ENCODE measurements around the gene IL17C.

Gene IL17C

GRCh38 chr16:88676502-88677242, 38.3 kb downstream of the IL17C start:
- H3K4me3 ChIP-seq = no peak overlapping the region
- DNase-seq (ENCODE audit: low spot score in 2 of 2) = no peak
- no peaks in the 10 kb centered on the region for H3K9me3 ChIP-seq
- H3K4me1 ChIP-seq = no peaks in the 10 kb centered on the region
- H3K27me3 ChIP-seq (ENCODE audit: low read depth) = no peaks in the 10 kb centered on the region
- no peaks in the 10 kb centered on the region for H3K36me3 ChIP-seq (replicated peaks)
- in situ Hi-C loops (cut with MboI; ENCODE audit: low sequenced_read_pairs) = no loop called here

- H3K27me3 ChIP-seq (ENCODE audit: low read depth) = no peaks in the 10 kb centered on the region
- H3K36me3 ChIP-seq (replicated peaks) = no peaks in the 10 kb centered on the region
- no peaks in the 10 kb centered on the region for H3K9me3 ChIP-seq
- no peak for DNase-seq (ENCODE audit: low spot score in 2 of 2)
- in situ Hi-C loops (cut with MboI; ENCODE audit: low sequenced_read_pairs) = no loop called here
- H3K4me3 ChIP-seq = no peak overlapping the region
- H3K4me1 ChIP-seq = no peaks in the 10 kb centered on the region
Measured at GRCh38 chr16:88677721-88678120, 39.3 kb downstream of the IL17C start.

GRCh38 chr16:88678224-88678979, 40.0 kb downstream of the IL17C start:
- Histone ChIP-seq H3K27me3 (ENCODE audit: low read depth) (no peaks in the 10 kb centered on the region), H3K36me3 (replicated peaks) (no peaks in the 10 kb centered on the region), H3K4me1 (no peaks in the 10 kb centered on the region), H3K9me3 (no peaks in the 10 kb centered on the region), H3K4me3 (no peak overlapping the region)
- in situ Hi-C loops (cut with MboI; ENCODE audit: low sequenced_read_pairs) = no loop called here
- DNase-seq (ENCODE audit: low spot score in 2 of 2) = no peak

- Histone ChIP-seq H3K36me3 (replicated peaks) (no peaks in the 10 kb centered on the region), H3K27me3 (ENCODE audit: low read depth) (peaks cover 7% of the 10 kb centered on the region), H3K9me3 (no peaks in the 10 kb centered on the region), H3K4me1 (0 out of 2 replicates have a peak, but pooled peaks cover 4% of the 10 kb centered on the region), H3K4me3 (no peak overlapping the region)
- DNase-seq (ENCODE audit: low spot score in 2 of 2) = no peak
- in situ Hi-C loops (cut with MboI; ENCODE audit: low sequenced_read_pairs) = no loop called here
Measured at GRCh38 chr16:88680554-88681083, 42.2 kb downstream of the IL17C start.

- 0 out of 2 replicates have a peak, but pooled peaks cover 5% of the 10 kb centered on the region for H3K4me1 ChIP-seq
- peaks cover 8% of the 10 kb centered on the region for H3K27me3 ChIP-seq (ENCODE audit: low read depth)
- H3K4me3 ChIP-seq = no peak overlapping the region
- no peaks in the 10 kb centered on the region for H3K36me3 ChIP-seq (replicated peaks)
- H3K9me3 ChIP-seq = no peaks in the 10 kb centered on the region
- peak in 1 of 2 experiments; percentile 50 for DNase-seq (ENCODE audit: low spot score in 2 of 2)
- in situ Hi-C loops (cut with MboI; ENCODE audit: low sequenced_read_pairs) = no loop called here
Measured at GRCh38 chr16:88681084-88681680, 42.8 kb downstream of the IL17C start.

- H3K27me3 ChIP-seq (ENCODE audit: low read depth) = peaks cover 8% of the 10 kb centered on the region
- no peaks in the 10 kb centered on the region for H3K36me3 ChIP-seq (replicated peaks)
- no peaks in the 10 kb centered on the region for H3K9me3 ChIP-seq
- in situ Hi-C loops (cut with MboI; ENCODE audit: low sequenced_read_pairs) = no loop called here
- DNase-seq (ENCODE audit: low spot score in 2 of 2) = no peak
- no peak overlapping the region for H3K4me3 ChIP-seq
- peaks cover 5% of the 10 kb centered on the region; the same call in 1 of the 2 replicates for H3K4me1 ChIP-seq
Measured at GRCh38 chr16:88681709-88682451, 43.5 kb downstream of the IL17C start.

GRCh38 chr16:88684569-88685155, 46.3 kb downstream of the IL17C start:
- no peak for DNase-seq (ENCODE audit: low spot score in 2 of 2)
- in situ Hi-C loops (cut with MboI; ENCODE audit: low sequenced_read_pairs) = no loop called here
- peaks cover 8% of the 10 kb centered on the region for H3K27me3 ChIP-seq (ENCODE audit: low read depth)
- no peaks in the 10 kb centered on the region for H3K36me3 ChIP-seq (replicated peaks)
- peaks cover 5% of the 10 kb centered on the region; the same call in 1 of the 2 replicates for H3K4me1 ChIP-seq
- no peak overlapping the region for H3K4me3 ChIP-seq
- no peaks in the 10 kb centered on the region for H3K9me3 ChIP-seq

- no peaks in the 10 kb centered on the region for H3K36me3 ChIP-seq (replicated peaks)
- H3K4me1 ChIP-seq = peaks cover 5% of the 10 kb centered on the region; the same call in 1 of the 2 replicates
- DNase-seq (ENCODE audit: low spot score in 2 of 2) = peak in 1 of 2 experiments; percentile 50
- in situ Hi-C loops (cut with MboI; ENCODE audit: low sequenced_read_pairs) = no loop called here
- peak overlapping the region; percentile 41 for H3K4me3 ChIP-seq
- no peaks in the 10 kb centered on the region for H3K9me3 ChIP-seq
- peaks cover 8% of the 10 kb centered on the region for H3K27me3 ChIP-seq (ENCODE audit: low read depth)
Measured at GRCh38 chr16:88685156-88686061, 47.0 kb downstream of the IL17C start.

- Histone ChIP-seq H3K36me3 (replicated peaks) (no peaks in the 10 kb centered on the region), H3K4me1 (peaks cover 5% of the 10 kb centered on the region; the same call in 1 of the 2 replicates), H3K4me3 (peak overlapping the region; percentile 41), H3K27me3 (ENCODE audit: low read depth) (peaks cover 8% of the 10 kb centered on the region), H3K9me3 (no peaks in the 10 kb centered on the region)
- in situ Hi-C loops (cut with MboI; ENCODE audit: low sequenced_read_pairs) = no loop called here
- DNase-seq (ENCODE audit: low spot score in 2 of 2) = peak in 1 of 2 experiments; percentile 37
Measured at GRCh38 chr16:88686062-88686438, 47.7 kb downstream of the IL17C start.

- Histone ChIP-seq H3K4me3 (peak within 1 kb of the TSS; percentile 41), H3K27me3 (ENCODE audit: low read depth) (peaks cover 8% of the 10 kb centered on the region), H3K36me3 (replicated peaks) (no peaks in the 10 kb centered on the region), H3K4me1 (peaks cover 5% of the 10 kb centered on the region; the same call in 1 of the 2 replicates), H3K9me3 (no peaks in the 10 kb centered on the region)
- peak; percentile 82 to 93 for DNase-seq (ENCODE audit: low spot score in 2 of 2)
- in situ Hi-C loops (cut with MboI; ENCODE audit: low sequenced_read_pairs) = no loop called here
Measured at GRCh38 chr16:88686439-88687253, 48.3 kb downstream of the IL17C start, which contains the start of gene SNAI3. SNAI3 (minus strand) TSS chr16:88686507; CDS start chr16:88686406, 101 bp downstream.

GRCh38 chr16:88687254-88687576, 48.8 kb downstream of the IL17C start:
- Histone ChIP-seq H3K36me3 (replicated peaks) (no peaks in the 10 kb centered on the region), H3K4me3 (no peak overlapping the region), H3K4me1 (peaks cover 5% of the 10 kb centered on the region; the same call in 1 of the 2 replicates), H3K9me3 (no peaks in the 10 kb centered on the region), H3K27me3 (ENCODE audit: low read depth) (peaks cover 8% of the 10 kb centered on the region)
- in situ Hi-C loops (cut with MboI; ENCODE audit: low sequenced_read_pairs) = no loop called here
- DNase-seq (ENCODE audit: low spot score in 2 of 2) = no peak

- in situ Hi-C loops (cut with MboI; ENCODE audit: low sequenced_read_pairs) = no loop called here
- no peak for DNase-seq (ENCODE audit: low spot score in 2 of 2)
- Histone ChIP-seq H3K27me3 (ENCODE audit: low read depth) (peaks cover 8% of the 10 kb centered on the region), H3K9me3 (no peaks in the 10 kb centered on the region), H3K4me3 (no peak overlapping the region), H3K36me3 (replicated peaks) (no peaks in the 10 kb centered on the region), H3K4me1 (peaks cover 5% of the 10 kb centered on the region; the same call in 1 of the 2 replicates)
Measured at GRCh38 chr16:88687676-88688012, 49.3 kb downstream of the IL17C start.
